GM10266 (cell line): ENCODE data around the gene IVL.

Experiments
- DNase-seq: peaks from one replicate; pipeline ENCODE4 v3.0.0; 2012; ENCODE audit errors: extremely low spot score
- TF ChIP-seq, protein P1 (sequence below): IDR thresholded peaks from 2 replicates; pipeline ENCODE4 v1.5.1; 2012; ENCODE audit warnings: mild to moderate bottlenecking, low read depth; ENCODE audit not compliant: control insufficient read depth, insufficient read depth; ENCODE audit errors: missing control alignments

The IVL gene

GRCh38 chr1:152880907-152881306 is 27.4 kb upstream of the IVL start:
- TF ChIP-seq, protein P1, sequence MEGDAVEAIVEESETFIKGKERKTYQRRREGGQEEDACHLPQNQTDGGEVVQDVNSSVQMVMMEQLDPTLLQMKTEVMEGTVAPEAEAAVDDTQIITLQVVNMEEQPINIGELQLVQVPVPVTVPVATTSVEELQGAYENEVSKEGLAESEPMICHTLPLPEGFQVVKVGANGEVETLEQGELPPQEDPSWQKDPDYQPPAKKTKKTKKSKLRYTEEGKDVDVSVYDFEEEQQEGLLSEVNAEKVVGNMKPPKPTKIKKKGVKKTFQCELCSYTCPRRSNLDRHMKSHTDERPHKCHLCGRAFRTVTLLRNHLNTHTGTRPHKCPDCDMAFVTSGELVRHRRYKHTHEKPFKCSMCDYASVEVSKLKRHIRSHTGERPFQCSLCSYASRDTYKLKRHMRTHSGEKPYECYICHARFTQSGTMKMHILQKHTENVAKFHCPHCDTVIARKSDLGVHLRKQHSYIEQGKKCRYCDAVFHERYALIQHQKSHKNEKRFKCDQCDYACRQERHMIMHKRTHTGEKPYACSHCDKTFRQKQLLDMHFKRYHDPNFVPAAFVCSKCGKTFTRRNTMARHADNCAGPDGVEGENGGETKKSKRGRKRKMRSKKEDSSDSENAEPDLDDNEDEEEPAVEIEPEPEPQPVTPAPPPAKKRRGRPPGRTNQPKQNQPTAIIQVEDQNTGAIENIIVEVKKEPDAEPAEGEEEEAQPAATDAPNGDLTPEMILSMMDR = peak; percentile 9
- peak; percentile 49 for DNase-seq

DNA sequence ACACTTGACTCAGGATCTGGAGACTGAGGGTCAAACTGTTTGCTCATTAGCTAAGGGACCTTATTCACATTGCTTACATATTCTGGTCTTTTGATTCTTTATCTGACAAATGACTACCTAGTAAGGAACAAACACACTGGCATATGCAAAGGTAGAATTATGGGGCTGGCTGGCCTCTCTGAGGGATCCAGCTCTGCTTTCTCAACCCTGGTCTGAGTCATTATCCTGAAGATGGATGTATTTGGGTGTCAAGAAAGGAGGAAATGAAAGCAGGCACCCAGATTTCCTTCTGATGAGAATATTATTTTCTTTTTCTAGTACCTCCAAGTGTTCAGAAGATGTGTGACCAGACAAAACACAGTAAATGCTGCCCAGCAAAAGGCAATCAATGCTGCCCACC is 24.3 kb upstream of the IVL start:
- DNase-seq = no peak
- TF ChIP-seq, protein P1 = no peak

DNA sequence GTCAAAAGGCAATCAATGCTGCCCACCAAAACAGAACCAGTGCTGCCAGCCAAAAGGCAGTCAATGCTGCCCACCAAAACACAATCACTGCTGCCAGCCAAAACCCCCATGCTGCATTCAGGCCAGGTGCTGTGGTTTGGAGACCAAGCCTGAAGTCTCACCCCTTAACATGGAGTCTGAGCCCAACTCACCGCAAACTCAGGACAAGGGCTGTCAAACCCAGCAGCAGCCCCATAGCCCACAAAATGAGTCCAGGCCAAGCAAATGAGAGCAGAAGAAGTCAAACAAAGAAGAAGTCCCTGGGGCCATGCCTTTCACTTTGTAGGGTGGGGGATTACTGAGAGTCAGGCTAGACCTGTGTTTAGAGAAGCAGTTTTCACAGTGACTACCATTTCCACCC is 23.8 kb upstream of the IVL start:
- no peak for DNase-seq
- TF ChIP-seq, protein P1 = no peak

GRCh38 chr1:152884966-152885624 is 23.3 kb upstream of the IVL start:
- no peak for DNase-seq
- TF ChIP-seq, protein P1 = no peak

GRCh38 chr1:152886085-152886484 is 22.3 kb upstream of the IVL start:
- TF ChIP-seq, protein P1 = no peak
- no peak for DNase-seq

GRCh38 chr1:152886758-152887409 is 21.5 kb upstream of the IVL start:
- DNase-seq = no peak
- TF ChIP-seq, protein P1 = no peak

- DNase-seq = no peak
- TF ChIP-seq, protein P1 = no peak
Observed at GRCh38 chr1:152888126-152888525, 20.2 kb upstream of the IVL start.
